HS-5 (cell line): Measurements from ENCODE around the gene RGS11.

Experiments used
- DNase-seq: peaks from one replicate; pipeline ENCODE4 v3.0.0-alpha.2; 2012; ENCODE audit warnings: low read depth

RGS11 gene

GRCh38 chr16:275786-276232 lies at the start of gene RGS11:
RGS11 (minus strand) TSS chr16:275944; CDS start chr16:275911, 33 bp downstream.
- no peak for DNase-seq

DNA sequence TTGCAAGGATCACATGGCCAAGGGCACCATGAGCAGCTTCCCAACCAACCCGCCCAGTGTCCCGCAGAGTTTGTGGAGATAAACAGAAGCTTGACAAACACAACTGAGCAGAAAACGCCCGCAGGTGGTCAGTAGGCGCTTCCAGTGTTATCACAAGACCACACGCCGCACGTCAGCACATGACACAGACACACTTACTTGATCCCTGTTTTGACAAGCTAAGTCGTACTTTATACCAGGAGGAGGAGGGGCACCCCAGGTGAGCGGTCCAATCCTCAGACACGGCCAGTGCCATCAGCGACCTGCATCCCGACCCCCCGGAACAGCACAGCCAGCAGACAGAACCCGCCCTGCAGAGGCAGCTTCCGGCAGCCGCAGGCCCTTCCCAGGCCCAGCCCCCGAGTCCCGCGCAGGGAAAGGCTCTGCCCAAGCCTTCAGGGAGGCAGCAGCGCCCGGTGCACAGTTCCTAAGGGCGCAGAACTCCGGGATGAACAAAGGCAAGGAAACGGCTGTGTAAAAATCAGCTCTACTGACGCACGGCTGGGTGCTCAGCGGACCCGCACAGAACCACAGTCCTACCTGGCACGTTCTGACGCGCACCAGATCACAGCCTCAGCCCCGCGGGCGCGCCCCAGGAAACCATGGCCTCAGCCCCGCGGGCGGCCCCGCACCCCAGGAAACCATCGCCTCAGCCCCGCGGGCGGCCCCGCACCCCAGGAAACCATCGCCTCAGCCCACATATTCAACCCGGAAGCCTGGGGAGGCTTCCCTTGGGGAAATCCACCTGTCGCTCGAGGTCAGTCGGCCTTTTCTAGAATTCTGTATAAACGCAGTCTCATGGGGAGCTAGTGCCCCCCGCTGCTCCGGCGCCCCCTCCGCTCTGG lies 48.9 kb upstream of the RGS11 start:
- DNase-seq: no peak

DNA sequence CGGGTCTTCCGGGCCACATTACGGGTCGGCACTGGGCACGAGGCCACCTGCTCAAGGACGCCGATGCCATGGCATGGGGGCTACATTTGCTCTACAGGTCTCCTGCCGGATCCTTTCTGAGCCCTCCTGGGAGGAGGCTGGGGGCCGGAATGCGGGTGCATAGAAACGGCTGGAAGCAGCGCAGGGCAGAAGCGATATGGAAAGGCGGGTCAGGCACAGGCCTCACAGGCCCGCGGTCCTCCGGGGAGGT lies 48.4 kb upstream of the RGS11 start:
- DNase-seq: no peak

DNA sequence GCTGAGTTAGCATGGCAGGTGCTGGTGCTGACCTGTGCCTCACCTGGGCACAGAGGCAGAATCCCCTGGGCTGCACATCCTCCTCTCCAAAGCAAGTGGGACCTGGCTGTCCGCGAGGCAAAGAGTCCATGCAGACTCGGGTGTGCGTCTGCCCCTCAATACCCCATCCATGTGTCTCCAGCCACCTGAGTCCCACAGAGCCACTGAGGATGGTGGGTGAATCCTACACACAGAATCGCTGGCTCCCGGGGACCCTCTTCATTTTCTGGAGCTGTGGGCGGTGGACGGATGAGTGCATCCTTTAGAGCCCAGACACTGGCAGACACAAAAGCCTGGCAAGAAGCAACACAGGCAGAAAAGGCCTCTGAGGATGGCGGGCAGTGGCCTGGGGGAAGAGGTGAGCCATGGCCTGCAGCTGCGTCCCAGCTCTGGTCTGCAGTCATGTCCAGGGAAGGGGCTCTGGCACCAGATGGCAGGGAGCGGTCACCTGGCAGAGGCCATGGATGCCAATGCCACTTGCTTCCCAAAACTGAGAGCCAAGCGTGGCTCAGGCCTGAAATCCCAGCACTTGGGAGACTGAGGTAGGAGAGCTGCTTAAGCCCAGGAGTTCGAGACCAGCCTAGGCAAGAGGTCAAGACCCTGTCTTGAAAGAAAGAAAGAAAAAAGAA lies 46.9 kb upstream of the RGS11 start:
- no peak for DNase-seq

DNA sequence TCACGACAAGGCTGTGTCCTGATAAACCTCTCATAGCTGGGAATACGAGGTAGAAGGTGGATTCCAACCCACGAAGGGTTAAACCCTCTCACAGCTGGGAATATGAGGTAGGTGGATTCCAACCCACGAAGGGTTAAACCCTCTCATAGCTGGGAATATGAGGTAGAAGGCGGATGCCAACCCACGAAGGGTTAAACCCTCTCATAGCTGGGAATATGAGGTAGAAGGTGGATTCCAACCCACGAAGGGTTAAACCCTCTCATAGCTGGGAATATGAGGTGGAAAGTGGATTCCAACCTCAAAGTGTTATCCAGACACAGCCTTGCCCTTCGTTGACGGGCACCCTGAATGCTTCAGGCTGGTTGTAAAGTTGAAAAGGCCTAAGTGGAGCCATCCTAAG lies 45.8 kb upstream of the RGS11 start:
- no peak for DNase-seq

GRCh38 chr16:320206-320605 lies 44.5 kb upstream of the RGS11 start:
- no peak for DNase-seq

DNA sequence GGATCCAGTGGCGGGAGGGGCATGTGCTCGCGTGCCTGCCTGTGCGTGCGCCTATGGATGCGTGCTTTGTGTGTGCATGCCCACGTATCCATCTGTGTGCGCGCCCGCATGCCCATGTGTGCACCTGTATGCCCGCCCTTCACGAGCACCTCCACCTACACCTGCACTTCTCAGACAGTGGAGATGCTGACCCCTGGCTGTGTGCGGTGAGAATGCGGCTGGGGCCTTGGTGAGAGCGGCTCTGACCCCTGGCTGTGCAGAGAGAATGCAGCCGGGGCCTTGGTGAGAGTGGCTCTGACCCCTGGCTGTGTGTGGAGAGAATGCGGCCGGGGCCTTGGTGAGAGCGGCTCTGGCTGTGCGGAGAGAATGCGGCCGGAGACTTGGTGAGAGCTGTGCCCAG lies 42.9 kb upstream of the RGS11 start:
- no peak for DNase-seq

- no peak for DNase-seq
Observed at GRCh38 chr16:317583-317982, 41.8 kb upstream of the RGS11 start.

DNA sequence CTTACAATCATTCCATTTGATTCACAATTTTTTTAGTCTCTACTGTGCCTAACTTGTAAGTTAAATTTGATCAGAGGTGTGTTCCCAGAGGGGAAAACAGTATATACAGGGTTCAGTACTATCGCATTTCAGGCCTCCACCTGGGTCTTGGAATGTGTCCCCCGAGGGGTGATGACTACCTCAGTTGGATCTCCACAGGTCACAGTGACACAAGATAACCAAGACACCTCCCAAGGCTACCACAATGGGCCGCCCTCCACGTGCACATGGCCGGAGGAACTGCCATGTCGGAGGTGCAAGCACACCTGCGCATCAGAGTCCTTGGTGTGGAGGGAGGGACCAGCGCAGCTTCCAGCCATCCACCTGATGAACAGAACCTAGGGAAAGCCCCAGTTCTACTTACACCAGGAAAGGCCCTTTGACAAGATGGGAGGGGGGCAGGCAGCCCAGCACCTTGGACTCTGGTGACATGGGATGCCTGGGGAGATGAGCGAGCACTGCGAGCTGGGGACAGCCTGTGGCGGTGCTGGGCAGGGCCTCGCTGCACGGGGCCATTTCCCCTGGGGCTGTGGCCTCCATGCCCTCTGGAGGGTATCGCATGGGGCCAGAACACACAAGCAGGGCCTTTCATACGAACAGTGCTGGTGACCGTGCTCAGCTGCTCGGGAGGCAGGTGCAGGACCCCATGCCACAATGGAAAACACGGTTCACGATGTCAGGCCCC lies 41.2 kb upstream of the RGS11 start:
- no peak for DNase-seq

DNA sequence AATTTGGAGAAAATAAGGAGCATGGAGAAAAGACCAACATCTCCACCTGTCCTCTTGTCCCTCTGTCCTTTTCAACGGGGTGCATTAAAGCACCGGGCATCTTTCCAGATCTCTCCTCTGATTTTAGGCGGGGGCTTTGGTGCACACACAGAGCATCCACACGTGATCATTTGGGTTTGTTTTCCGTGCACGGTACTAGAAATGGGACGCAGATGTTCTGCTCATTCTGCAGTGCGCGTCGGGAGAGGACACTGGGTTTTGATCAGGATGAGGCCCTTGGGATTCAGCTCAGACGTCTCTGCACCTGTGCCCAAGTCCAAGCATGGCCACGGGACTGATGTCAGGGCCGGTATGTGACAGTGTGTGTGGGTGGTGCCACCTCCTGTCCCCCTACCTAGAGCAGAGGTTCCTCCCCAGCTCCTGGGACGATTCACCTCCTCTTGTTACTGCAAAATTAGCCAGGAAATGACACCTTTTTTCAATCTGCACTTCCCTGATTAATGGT lies 39.1 kb upstream of the RGS11 start:
- no peak for DNase-seq

DNA sequence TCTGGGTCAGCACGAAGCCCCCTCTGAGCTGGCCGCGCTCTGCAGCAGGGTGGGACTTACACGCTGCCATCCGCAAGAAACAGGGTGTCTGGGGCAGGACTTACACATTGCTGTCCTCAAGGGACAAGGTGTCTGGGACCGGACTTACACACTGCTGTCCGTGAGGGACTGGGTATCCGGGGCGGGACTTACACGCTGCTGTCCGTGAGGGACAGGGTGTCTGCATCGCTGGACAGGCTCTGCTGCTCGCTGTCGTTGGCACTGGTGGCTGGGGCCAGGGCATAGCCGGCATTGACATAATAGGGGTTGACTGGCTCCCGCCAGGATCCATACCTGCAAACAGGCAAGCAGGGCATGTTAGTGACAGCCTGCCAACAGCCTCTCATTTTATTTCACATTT lies 38.6 kb upstream of the RGS11 start:
- no peak for DNase-seq

- no peak for DNase-seq
Observed at GRCh38 chr16:311725-312124, 36.0 kb upstream of the RGS11 start.

DNA sequence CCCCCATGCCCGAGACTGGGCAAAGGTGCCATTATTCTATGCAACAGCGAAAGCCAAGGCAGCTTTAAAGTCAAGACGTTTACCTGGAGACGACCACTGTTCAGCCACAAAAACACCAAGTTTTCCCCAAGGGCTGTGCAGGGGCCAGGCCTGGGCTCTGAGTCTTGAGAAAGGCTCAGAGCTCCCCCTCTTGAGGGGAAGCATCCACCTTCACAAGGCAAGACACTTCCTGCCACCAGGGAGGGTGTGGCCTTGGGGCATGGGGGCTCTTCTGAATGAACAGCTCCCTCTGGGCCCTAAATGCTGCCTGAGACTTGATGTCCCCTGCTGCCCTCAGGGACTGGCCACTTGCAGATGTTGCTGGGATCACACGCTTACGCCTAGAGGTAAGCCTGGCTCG lies 33.7 kb upstream of the RGS11 start:
- DNase-seq: no peak

DNA sequence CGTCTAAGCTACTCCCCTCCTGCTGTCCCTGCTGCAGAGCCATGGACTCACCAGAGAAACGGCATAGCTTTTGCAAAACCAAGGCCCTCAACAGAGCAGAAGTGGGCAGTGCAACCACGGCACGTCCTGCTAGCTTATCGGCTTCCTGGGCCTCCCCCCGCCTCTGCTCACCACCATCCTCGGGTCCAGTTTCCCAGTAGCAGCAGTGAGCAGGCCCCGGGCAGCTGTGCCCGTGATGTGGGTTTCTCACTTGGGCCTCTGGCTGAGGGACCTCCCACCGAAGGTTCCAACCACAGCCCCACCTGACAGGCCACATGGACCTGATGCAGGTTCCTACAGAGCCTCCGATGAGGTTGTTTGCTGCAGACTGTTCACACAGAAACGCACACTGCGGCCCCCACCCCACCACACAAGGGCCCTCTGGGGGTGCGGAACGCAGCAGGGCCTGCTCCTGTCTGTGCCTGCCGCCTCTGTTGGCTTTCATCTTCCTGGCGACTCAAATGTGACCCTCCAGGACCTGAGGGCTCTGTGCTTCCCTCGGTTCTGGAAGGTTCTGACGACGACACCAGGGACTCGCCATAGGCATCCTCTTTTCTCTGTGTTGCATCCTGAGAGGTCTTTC lies 32.1 kb upstream of the RGS11 start:
- DNase-seq: no peak

DNA sequence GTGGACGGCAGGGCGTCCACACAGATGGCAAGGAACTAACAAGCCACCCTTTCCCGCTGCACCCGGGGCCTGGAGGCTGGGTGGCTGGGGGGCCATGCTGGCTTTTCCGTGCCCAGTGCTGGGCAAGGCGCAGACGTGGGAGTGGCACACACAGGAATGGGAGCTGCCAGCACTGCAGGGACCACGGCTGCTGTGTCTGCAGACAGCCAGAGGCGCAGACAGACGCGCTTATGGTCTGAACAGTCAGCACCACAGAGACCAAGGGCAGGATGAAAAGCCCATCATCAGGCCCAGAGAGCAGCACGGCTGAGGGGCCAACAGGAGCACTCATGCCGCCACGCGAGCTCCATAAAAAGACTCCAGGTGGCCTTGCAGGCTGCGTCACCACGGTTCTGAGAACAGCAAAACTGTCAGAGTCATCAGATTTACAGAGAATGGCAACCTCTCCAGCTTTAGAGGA lies 31.2 kb upstream of the RGS11 start:
- DNase-seq: no peak

GRCh38 chr16:305916-306626 lies 30.3 kb upstream of the RGS11 start:
- DNase-seq: no peak

GRCh38 chr16:303760-304505 lies 28.2 kb upstream of the RGS11 start:
- DNase-seq: no peak

DNA sequence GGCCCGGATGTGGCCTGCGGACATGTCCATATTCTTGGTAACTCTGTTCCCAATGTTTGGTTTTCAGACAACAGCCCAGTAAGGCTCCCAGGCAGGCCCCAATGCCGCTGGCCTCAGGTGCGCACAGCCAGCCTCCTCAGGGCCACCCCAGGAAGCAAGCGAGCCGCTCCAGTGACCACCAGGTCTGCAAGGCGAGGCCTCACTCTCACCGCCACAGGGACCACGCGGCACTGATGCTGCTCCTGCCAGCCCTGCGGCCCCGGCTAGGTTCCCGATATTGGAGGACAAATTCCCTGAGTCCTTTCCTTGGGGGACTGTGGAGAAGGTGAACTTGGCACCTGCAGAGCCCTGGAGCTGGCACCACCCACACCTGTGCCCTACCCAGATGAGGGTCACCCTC lies 26.2 kb upstream of the RGS11 start:
- DNase-seq: no peak

GRCh38 chr16:301235-301634 lies 25.5 kb upstream of the RGS11 start:
- DNase-seq: no peak

DNA sequence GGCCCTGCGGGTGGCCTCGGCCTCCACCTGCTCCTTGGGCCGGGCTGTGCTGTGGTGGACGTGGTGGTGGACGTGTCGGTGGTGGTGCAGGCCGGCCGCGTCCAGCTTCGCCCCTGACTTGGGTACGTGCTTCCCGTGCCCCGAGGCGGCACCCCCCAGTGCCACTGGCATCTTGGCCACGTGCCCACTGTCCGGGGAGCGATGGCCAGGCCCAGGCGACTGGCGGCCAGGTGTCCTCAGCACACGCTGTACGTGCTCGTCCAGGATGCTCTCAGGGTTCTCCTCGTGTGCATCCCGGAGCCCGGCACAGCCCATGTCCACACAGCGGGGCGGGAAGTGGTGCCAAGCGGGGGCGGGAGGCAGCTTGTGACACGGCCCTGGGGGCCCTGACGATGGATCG lies 22.1 kb upstream of the RGS11 start:
- DNase-seq: no peak
